ENCODE results near the gene CDK14. TPM values are rescaled to one million over a fixed set of nuclear protein-coding genes. Genes with fewer than 3 reads are reported as not detected.

Gene CDK14
- total RNA-seq, 1 experiment from 2014 or later, result 57.9 TPM

DNA sequence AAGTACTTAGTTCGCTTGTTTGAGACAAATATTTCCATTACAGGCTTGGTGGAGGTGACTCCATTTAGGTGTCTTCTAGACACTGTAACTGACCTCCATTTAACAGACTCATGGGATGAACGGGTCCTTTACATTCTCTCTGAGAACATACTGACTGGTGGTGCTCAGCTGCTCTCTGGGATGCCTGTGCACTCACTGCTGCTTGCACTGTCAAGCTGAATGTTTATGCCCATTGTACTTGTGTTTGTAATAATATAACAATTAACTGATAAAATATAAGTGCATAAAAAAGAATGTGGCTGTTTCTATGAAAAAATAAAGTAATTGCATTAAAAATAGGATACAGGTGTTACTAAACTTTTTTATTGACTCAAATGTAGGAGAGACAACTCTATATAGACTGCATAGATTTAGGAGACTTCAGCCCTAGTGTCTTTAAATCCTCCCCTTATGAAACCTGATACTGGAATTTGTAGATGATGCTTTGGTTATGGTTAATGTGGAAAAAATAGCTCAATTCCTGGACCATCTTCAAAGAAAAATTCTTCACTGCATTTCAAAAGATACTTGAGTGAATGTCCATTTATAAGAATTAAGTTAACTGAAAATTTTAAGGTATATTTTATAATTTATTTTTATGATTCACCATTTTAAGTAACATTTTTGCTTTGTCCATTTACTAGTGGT lies 85.4 kb downstream of the CDK14 start:
- DNase-seq (ENCODE audit: low spot score) (no peak), ATAC-seq (peak; percentile 45; the same call in 1 of the 2 replicates)
- no peak overlapping the region for H3K4me3 Mint-ChIP-seq
- H3K4me1 Mint-ChIP-seq, result peaks cover 47% of the 10 kb centered on the region
- TF ChIP-seq, protein P1, sequence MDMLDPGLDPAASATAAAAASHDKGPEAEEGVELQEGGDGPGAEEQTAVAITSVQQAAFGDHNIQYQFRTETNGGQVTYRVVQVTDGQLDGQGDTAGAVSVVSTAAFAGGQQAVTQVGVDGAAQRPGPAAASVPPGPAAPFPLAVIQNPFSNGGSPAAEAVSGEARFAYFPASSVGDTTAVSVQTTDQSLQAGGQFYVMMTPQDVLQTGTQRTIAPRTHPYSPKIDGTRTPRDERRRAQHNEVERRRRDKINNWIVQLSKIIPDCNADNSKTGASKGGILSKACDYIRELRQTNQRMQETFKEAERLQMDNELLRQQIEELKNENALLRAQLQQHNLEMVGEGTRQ (CRISPR knock-in tag; IDR thresholded peaks at IDR 0.05), result no peak
- TF ChIP-seq, protein P2, sequence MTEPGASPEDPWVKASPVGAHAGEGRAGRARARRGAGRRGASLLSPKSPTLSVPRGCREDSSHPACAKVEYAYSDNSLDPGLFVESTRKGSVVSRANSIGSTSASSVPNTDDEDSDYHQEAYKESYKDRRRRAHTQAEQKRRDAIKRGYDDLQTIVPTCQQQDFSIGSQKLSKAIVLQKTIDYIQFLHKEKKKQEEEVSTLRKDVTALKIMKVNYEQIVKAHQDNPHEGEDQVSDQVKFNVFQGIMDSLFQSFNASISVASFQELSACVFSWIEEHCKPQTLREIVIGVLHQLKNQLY (CRISPR knock-in tag; IDR thresholded peaks at IDR 0.05), result no peak
- TF ChIP-seq CREB1 (CRISPR knock-in tag; IDR thresholded peaks at IDR 0.05) (no peak), NFYB (CRISPR knock-in tag; conservative IDR thresholded peaks at IDR 0.05; ENCODE audit: low read depth) (no peak), GABPB1 (CRISPR knock-in tag; IDR thresholded peaks at IDR 0.05) (no peak), TP53 (CRISPR knock-in tag; IDR thresholded peaks at IDR 0.05) (no peak), GTF2I (CRISPR knock-in tag; conservative IDR thresholded peaks at IDR 0.05) (no peak), TCF7 (CRISPR knock-in tag; IDR thresholded peaks at IDR 0.05; ENCODE audit: low read depth) (no peak), ZNF263 (CRISPR knock-in tag; IDR thresholded peaks at IDR 0.05; ENCODE audit: low read depth) (no peak), EMX1 (CRISPR knock-in tag; IDR thresholded peaks at IDR 0.05) (no peak), ELF4 (CRISPR knock-in tag; IDR thresholded peaks at IDR 0.05; ENCODE audit: low read depth) (no peak), NFATC4 (CRISPR knock-in tag; IDR thresholded peaks at IDR 0.05) (no peak)
- TF ChIP-seq, protein P3, sequence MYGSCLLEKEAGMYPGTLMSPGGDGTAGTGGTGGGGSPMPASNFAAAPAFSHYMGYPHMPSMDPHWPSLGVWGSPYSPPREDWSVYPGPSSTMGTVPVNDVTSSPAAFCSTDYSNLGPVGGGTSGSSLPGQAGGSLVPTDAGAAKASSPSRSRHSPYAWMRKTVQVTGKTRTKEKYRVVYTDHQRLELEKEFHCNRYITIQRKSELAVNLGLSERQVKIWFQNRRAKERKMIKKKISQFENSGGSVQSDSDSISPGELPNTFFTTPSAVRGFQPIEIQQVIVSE (CRISPR knock-in tag; IDR thresholded peaks at IDR 0.05; ENCODE audit: borderline replicate concordance), result no peak
- TF ChIP-seq, protein P4, sequence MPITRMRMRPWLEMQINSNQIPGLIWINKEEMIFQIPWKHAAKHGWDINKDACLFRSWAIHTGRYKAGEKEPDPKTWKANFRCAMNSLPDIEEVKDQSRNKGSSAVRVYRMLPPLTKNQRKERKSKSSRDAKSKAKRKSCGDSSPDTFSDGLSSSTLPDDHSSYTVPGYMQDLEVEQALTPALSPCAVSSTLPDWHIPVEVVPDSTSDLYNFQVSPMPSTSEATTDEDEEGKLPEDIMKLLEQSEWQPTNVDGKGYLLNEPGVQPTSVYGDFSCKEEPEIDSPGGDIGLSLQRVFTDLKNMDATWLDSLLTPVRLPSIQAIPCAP (CRISPR knock-in tag; IDR thresholded peaks at IDR 0.05), result no peak
- TF ChIP-seq, protein P5, sequence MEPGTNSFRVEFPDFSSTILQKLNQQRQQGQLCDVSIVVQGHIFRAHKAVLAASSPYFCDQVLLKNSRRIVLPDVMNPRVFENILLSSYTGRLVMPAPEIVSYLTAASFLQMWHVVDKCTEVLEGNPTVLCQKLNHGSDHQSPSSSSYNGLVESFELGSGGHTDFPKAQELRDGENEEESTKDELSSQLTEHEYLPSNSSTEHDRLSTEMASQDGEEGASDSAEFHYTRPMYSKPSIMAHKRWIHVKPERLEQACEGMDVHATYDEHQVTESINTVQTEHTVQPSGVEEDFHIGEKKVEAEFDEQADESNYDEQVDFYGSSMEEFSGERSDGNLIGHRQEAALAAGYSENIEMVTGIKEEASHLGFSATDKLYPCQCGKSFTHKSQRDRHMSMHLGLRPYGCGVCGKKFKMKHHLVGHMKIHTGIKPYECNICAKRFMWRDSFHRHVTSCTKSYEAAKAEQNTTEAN (CRISPR knock-in tag; IDR thresholded peaks at IDR 0.05), result no peak
- TF ChIP-seq, protein P6, sequence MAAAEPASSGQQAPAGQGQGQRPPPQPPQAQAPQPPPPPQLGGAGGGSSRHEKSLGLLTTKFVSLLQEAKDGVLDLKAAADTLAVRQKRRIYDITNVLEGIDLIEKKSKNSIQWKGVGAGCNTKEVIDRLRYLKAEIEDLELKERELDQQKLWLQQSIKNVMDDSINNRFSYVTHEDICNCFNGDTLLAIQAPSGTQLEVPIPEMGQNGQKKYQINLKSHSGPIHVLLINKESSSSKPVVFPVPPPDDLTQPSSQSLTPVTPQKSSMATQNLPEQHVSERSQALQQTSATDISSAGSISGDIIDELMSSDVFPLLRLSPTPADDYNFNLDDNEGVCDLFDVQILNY (CRISPR knock-in tag; IDR thresholded peaks at IDR 0.05), result no peak
- TF ChIP-seq, protein P7, sequence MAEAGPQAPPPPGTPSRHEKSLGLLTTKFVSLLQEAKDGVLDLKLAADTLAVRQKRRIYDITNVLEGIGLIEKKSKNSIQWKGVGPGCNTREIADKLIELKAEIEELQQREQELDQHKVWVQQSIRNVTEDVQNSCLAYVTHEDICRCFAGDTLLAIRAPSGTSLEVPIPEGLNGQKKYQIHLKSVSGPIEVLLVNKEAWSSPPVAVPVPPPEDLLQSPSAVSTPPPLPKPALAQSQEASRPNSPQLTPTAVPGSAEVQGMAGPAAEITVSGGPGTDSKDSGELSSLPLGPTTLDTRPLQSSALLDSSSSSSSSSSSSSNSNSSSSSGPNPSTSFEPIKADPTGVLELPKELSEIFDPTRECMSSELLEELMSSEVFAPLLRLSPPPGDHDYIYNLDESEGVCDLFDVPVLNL (CRISPR knock-in tag; IDR thresholded peaks at IDR 0.05; ENCODE audit: borderline replicate concordance, low read depth), result no peak
- H3K27ac Mint-ChIP-seq, result peak overlapping the region; percentile 41; the same call in 1 of the 2 replicates
- no peaks in the 10 kb centered on the region for H3K36me3 Mint-ChIP-seq
- no peaks in the 10 kb centered on the region for H3K27me3 Mint-ChIP-seq (ENCODE audit: low read depth)
- ChIA-PET POLR2A (no interaction called here), CTCF (no interaction called here)
- H3K9me3 Mint-ChIP-seq, result no peaks in the 10 kb centered on the region

DNA sequence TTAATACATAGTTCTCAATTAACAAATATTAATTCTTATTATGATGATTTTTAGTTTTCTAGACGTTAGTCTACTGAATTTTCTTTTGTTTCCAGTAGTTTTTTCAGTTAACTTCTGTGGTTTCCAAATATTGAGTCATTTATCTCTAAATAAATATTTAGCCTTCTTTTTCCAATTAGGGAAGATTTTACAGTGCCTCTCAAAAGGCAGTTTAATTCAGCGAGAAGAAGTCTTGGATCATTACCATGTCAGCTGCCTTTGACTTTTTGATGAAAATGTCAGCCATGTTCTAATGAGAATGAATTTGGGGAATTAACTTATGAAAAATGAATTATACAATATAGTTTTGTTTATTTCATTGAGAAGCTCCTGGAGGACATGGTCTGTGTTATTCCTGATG lies 90.0 kb downstream of the CDK14 start:
- ATAC-seq (no peak), DNase-seq (ENCODE audit: low spot score) (no peak)
- CTCF ChIA-PET, result no interaction called here
- H3K36me3 Mint-ChIP-seq, result no peaks in the 10 kb centered on the region
- peaks cover 31% of the 10 kb centered on the region for H3K4me1 Mint-ChIP-seq
- no peak overlapping the region for H3K27ac Mint-ChIP-seq
- TF ChIP-seq, protein P8, sequence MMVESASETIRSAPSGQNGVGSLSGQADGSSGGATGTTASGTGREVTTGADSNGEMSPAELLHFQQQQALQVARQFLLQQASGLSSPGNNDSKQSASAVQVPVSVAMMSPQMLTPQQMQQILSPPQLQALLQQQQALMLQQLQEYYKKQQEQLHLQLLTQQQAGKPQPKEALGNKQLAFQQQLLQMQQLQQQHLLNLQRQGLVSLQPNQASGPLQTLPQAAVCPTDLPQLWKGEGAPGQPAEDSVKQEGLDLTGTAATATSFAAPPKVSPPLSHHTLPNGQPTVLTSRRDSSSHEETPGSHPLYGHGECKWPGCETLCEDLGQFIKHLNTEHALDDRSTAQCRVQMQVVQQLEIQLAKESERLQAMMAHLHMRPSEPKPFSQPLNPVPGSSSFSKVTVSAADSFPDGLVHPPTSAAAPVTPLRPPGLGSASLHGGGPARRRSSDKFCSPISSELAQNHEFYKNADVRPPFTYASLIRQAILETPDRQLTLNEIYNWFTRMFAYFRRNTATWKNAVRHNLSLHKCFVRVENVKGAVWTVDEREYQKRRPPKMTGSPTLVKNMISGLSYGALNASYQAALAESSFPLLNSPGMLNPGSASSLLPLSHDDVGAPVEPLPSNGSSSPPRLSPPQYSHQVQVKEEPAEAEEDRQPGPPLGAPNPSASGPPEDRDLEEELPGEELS (CRISPR knock-in tag; IDR thresholded peaks at IDR 0.05), result no peak
- TF ChIP-seq FOXK1 (CRISPR knock-in tag; IDR thresholded peaks at IDR 0.05), result no peak
- no peak for TF ChIP-seq MYBL2 (CRISPR knock-in tag; IDR thresholded peaks at IDR 0.05)
- no peak for TF ChIP-seq OVOL2 (CRISPR knock-in tag; IDR thresholded peaks at IDR 0.05; ENCODE audit: borderline replicate concordance)
- TF ChIP-seq NR1H2 (CRISPR knock-in tag; IDR thresholded peaks at IDR 0.05), result no peak
- TF ChIP-seq, protein P9, sequence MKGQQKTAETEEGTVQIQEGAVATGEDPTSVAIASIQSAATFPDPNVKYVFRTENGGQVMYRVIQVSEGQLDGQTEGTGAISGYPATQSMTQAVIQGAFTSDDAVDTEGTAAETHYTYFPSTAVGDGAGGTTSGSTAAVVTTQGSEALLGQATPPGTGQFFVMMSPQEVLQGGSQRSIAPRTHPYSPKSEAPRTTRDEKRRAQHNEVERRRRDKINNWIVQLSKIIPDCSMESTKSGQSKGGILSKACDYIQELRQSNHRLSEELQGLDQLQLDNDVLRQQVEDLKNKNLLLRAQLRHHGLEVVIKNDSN (CRISPR knock-in tag; IDR thresholded peaks at IDR 0.05), result no peak
- TF ChIP-seq, protein P6 (CRISPR knock-in tag; IDR thresholded peaks at IDR 0.05), result no peak
- POLR2A ChIA-PET, result no interaction called here
- H3K9me3 Mint-ChIP-seq, result no peaks in the 10 kb centered on the region
- no peaks in the 10 kb centered on the region for H3K27me3 Mint-ChIP-seq (ENCODE audit: low read depth)
- no peak overlapping the region for H3K4me3 Mint-ChIP-seq
